HepG2 (cell line): Measurements from ENCODE around the gene CNTROB. TPM values are rescaled to one million over a fixed set of nuclear protein-coding genes. Genes with fewer than 3 reads are reported as not detected.

Experiments used
- HOMEZ ChIP-seq: IDR thresholded peaks from 2 replicates; pipeline ENCODE4 v1.6.1; 2016; ENCODE audit warnings: low read depth
- SMAD9 ChIP-seq: sonication (generic); formaldehyde crosslinking; IDR thresholded peaks from 2 replicates; pipeline ENCODE4 v1.5.1; 2020; ENCODE audit warnings: mild to moderate bottlenecking, missing genetic modification reagents
- SOX5 ChIP-seq: IDR thresholded peaks from 2 replicates; pipeline ENCODE4 v1.6.1; 2016; ENCODE audit warnings: borderline replicate concordance
- ZFP41 ChIP-seq: sonication (generic); formaldehyde crosslinking; IDR thresholded peaks from 2 replicates; pipeline ENCODE4 v1.4.0; 2020; ENCODE audit warnings: mild to moderate bottlenecking, missing genetic modification reagents, borderline replicate concordance
- ZNF101 ChIP-seq: sonication (generic); formaldehyde crosslinking; IDR thresholded peaks from 2 replicates; pipeline ENCODE4 v1.4.0; 2020; ENCODE audit warnings: mild to moderate bottlenecking, low read depth, missing genetic modification reagents, borderline replicate concordance
- ZNF142 ChIP-seq: sonication (generic); formaldehyde crosslinking; IDR thresholded peaks from 2 replicates; pipeline ENCODE4 v1.4.0; 2020; ENCODE audit warnings: missing genetic modification reagents
- ZNF446 ChIP-seq: sonication (generic); formaldehyde crosslinking; IDR thresholded peaks from 2 replicates; pipeline ENCODE4 v1.5.0; 2020; ENCODE audit warnings: mild to moderate bottlenecking, missing genetic modification reagents
- ZNF788 ChIP-seq: sonication (generic); formaldehyde crosslinking; IDR thresholded peaks from 2 replicates; pipeline ENCODE4 v1.5.0; 2020; ENCODE audit warnings: mild to moderate bottlenecking, missing genetic modification reagents, borderline replicate concordance
- ZNF878 ChIP-seq: sonication (generic); formaldehyde crosslinking; IDR thresholded peaks from 2 replicates; pipeline ENCODE4 v1.8.1; 2023; ENCODE audit warnings: mild to moderate bottlenecking, missing genetic modification reagents, moderate library complexity
- polyA plus RNA-seq, 8 experiments: library from polyadenylated mRNA; depleted of rRNA in 3 of 8; stranded (reverse) in 7 of 8; unstranded in 1 of 8; fragments of >200 nt; fragmentation: Illumina TruSeq in 4 of 8; extraction: Trizol in 4 of 8; gene quantifications; 2 replicates each; pipeline versions ENCODE4 v1.2.1 to v1.2.3, GENCODE V29; 2011 to 2016; ENCODE audit warnings: low read depth in 4 of 8, missing spikeins in 1 of 8, mixed read lengths in 1 of 8; ENCODE audit not compliant: insufficient read depth in 1 of 8
- total RNA-seq, 5 experiments: library from RNA; depleted of rRNA; stranded (reverse); fragments of >200 nt; fragmentation: Illumina TruSeq; extraction: Trizol; gene quantifications; 2 replicates each; pipeline ENCODE4 v1.2.3, GENCODE V29; 2016; ENCODE audit warnings: low read depth in 1 of 5
- TF ChIP-seq, protein P1 (sequence below): sonication (generic); formaldehyde crosslinking; IDR thresholded peaks from 2 replicates; pipeline ENCODE4 v1.5.0; 2020; ENCODE audit warnings: missing genetic modification reagents
- TF ChIP-seq, protein P2 (sequence below): sonication (generic); formaldehyde crosslinking; IDR thresholded peaks from 2 replicates; pipeline ENCODE4 v1.4.0; 2020; ENCODE audit warnings: mild to moderate bottlenecking, missing genetic modification reagents

Gene CNTROB
- total and polyA plus RNA-seq, 2 of the 13 experiments (the other 11 are each of a cell fraction or from before 2014, with no cell fraction given) = 21.2 to 24.1 TPM

DNA sequence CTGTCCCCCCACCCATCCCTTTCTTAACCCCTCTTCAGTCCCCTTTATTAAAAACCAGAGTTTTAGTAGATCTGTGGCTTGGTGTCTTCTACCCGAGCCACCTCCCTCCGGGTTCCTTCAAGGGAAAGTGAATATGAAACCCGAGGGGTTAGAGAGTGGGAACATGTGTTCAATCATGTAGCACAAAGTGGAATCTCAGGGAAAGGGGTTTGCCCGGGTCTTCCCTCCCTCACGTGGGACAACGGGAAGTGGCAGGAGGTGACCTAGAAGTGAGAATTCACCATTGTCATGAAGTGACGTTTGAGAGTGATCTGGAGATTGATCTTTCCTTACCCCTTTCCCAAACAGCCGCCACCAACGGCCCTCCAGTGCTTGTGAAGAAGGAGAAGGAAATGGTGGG is 20.9 kb upstream of the CNTROB start (continued):
- no peak for TF ChIP-seq ZNF142 (CRISPR knock-in tag)
- no peak for TF ChIP-seq SMAD9
- TF ChIP-seq ZNF788 (CRISPR knock-in tag) = no peak
- TF ChIP-seq HOMEZ (CRISPR knock-in tag) = no peak
- no peak for TF ChIP-seq SOX5 (CRISPR knock-in tag)
- TF ChIP-seq, protein P1, sequence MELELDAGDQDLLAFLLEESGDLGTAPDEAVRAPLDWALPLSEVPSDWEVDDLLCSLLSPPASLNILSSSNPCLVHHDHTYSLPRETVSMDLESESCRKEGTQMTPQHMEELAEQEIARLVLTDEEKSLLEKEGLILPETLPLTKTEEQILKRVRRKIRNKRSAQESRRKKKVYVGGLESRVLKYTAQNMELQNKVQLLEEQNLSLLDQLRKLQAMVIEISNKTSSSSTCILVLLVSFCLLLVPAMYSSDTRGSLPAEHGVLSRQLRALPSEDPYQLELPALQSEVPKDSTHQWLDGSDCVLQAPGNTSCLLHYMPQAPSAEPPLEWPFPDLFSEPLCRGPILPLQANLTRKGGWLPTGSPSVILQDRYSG (CRISPR knock-in tag) = no peak
- TF ChIP-seq, protein P2, sequence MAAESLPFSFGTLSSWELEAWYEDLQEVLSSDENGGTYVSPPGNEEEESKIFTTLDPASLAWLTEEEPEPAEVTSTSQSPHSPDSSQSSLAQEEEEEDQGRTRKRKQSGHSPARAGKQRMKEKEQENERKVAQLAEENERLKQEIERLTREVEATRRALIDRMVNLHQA (CRISPR knock-in tag) = no peak
- TF ChIP-seq ZNF446 = no peak
- TF ChIP-seq ZNF878 = no peak
- no peak for TF ChIP-seq ZFP41 (CRISPR knock-in tag)
- no peak for TF ChIP-seq ZNF101 (CRISPR knock-in tag)
